ENCODE data around the gene MAU2. TPM values are rescaled to one million over a fixed set of nuclear protein-coding genes. Genes with fewer than 3 reads are reported as not detected.
A peak's percentile ranks its signal among the peaks of the same experiment; 100 is the strongest.
"Not testable (repeated sequence)": the region's sequence is repeated elsewhere in the genome, so short reads cannot be mapped to it uniquely, and the experiment has no call there.

MAU2 gene
- total and polyA plus RNA-seq, 7 experiments from 2014 or later: 16.5 to 170 (median 136) TPM

- peaks cover 11 to 27% (median 20%) of the 10 kb centered on the region in 7 donors for H3K4me1 Mint-ChIP-seq
- H3K9me3 Mint-ChIP-seq: no peaks in the 10 kb centered on the region
- Histone ChIP-seq H3K9me3 (ENCODE audit: control insufficient read depth in 2 of 3, low read length in 3 of 3) (no peaks in the 10 kb centered on the region), H3K36me3 (ENCODE audit: control insufficient read depth in 2 of 3, insufficient read depth in 3 of 3, low read length in 3 of 3) (no peaks in the 10 kb centered on the region), H3K27ac (ENCODE audit: low read depth, low read length) (peak overlapping the region; percentile 22), H3K4me3 (ENCODE audit: low read length) (no peak overlapping the region), H3K4me1 (ENCODE audit: control insufficient read depth in 2 of 2, insufficient read depth in 2 of 2, low read length in 2 of 2) (peaks cover 14 to 15% of the 10 kb centered on the region in 2 donors), H3K27me3 (ENCODE audit: control insufficient read depth in 2 of 2, insufficient read depth in 2 of 2, low read length in 2 of 2) (no peaks in the 10 kb centered on the region)
- ATAC-seq (peak; percentile 83), DNase-seq (peak; percentile 49 to 76 (median 70))
- peak overlapping the region; percentile 21 to 66 (median 54) for H3K4me3 Mint-ChIP-seq
- H3K27me3 Mint-ChIP-seq: no peaks in the 10 kb centered on the region
- CTCF ChIA-PET: interaction anchor here (0.9 to 7.6 kb wide), 5 partner anchors 18 to 123 kb away, joined by 3 to 94 read pairs (median 6); partner anchors contain the start of gene GATAD2A
- peak overlapping the region; percentile 37 to 91 (median 81) for H3K27ac Mint-ChIP-seq
- POLR2A ChIA-PET: interaction anchor here (0.6 to 8.9 kb wide), 4 partner anchors 19 to 206 kb away, joined by 3 to 101 read pairs (median 18); partner anchors contain the start of gene GATAD2A
- intact Hi-C loops (cut with micrococcal nuclease): loop anchor here (1.0 to 2.0 kb wide), 4 partner anchors 41 to 592 kb away; no protein-coding TSS in a partner anchor
- H3K36me3 Mint-ChIP-seq: no peaks in the 10 kb centered on the region
Observed at GRCh38 chr19:19366434-19367396, 46.1 kb downstream of the MAU2 start.

GRCh38 chr19:19368087-19368486, 47.5 kb downstream of the MAU2 start:
- Histone ChIP-seq H3K9me3 (ENCODE audit: control insufficient read depth in 2 of 3, low read length in 3 of 3) (no peaks in the 10 kb centered on the region), H3K4me3 (ENCODE audit: low read length) (no peak overlapping the region), H3K27me3 (ENCODE audit: control insufficient read depth in 2 of 2, insufficient read depth in 2 of 2, low read length in 2 of 2) (no peaks in the 10 kb centered on the region), H3K27ac (ENCODE audit: low read depth, low read length) (no peak overlapping the region), H3K36me3 (ENCODE audit: control insufficient read depth in 2 of 3, insufficient read depth in 3 of 3, low read length in 3 of 3) (no peaks in the 10 kb centered on the region), H3K4me1 (ENCODE audit: control insufficient read depth in 2 of 2, insufficient read depth in 2 of 2, low read length in 2 of 2) (peaks cover 21 to 23% of the 10 kb centered on the region in 2 donors)
- ATAC-seq (no peak), DNase-seq (no peak)
- ChIA-PET CTCF (interaction anchor here (0.7 to 7.6 kb wide), 3 partner anchors 21 to 122 kb away, joined by 3 to 94 read pairs (median 10); partner anchors contain the start of gene GATAD2A), POLR2A (interaction anchor here (0.7 to 8.9 kb wide), 2 partner anchors 40 to 121 kb away, joined by 3 to 101 read pairs; no protein-coding TSS in a partner anchor)
- H3K27ac Mint-ChIP-seq: peak overlapping the region in 1 of 9 donors; percentile 28
- no peaks in the 10 kb centered on the region for H3K27me3 Mint-ChIP-seq
- H3K36me3 Mint-ChIP-seq: peaks cover 0 to 3% (median 0%) of the 10 kb centered on the region in 5 donors
- intact Hi-C loops (cut with micrococcal nuclease): no loop called here
- no peak overlapping the region for H3K4me3 Mint-ChIP-seq
- no peaks in the 10 kb centered on the region for H3K9me3 Mint-ChIP-seq
- H3K4me1 Mint-ChIP-seq: peaks cover 11 to 25% (median 21%) of the 10 kb centered on the region in 7 donors

GRCh38 chr19:19371059-19371458, 50.4 kb downstream of the MAU2 start:
- Mint-ChIP-seq H3K9me3 (no peaks in the 10 kb centered on the region), H3K4me1 (peaks cover 6 to 20% (median 14%) of the 10 kb centered on the region in 7 donors), H3K36me3 (peaks cover 0 to 3% (median 0%) of the 10 kb centered on the region in 5 donors), H3K27me3 (no peaks in the 10 kb centered on the region), H3K4me3 (no peak overlapping the region), H3K27ac (no peak overlapping the region)
- Histone ChIP-seq H3K36me3 (ENCODE audit: control insufficient read depth in 2 of 3, insufficient read depth in 3 of 3, low read length in 3 of 3) (no peaks in the 10 kb centered on the region), H3K4me1 (ENCODE audit: control insufficient read depth in 2 of 2, insufficient read depth in 2 of 2, low read length in 2 of 2) (peaks cover 15 to 20% of the 10 kb centered on the region in 2 donors), H3K4me3 (ENCODE audit: low read length) (no peak overlapping the region), H3K9me3 (ENCODE audit: control insufficient read depth in 2 of 3, low read length in 3 of 3) (no peaks in the 10 kb centered on the region), H3K27ac (ENCODE audit: low read depth, low read length) (no peak overlapping the region), H3K27me3 (ENCODE audit: control insufficient read depth in 2 of 2, insufficient read depth in 2 of 2, low read length in 2 of 2) (no peaks in the 10 kb centered on the region)
- intact Hi-C loops (cut with micrococcal nuclease): no loop called here
- DNase-seq: no peak
- ATAC-seq: no peak
- ChIA-PET CTCF (interaction anchor here (7.6 kb wide), 1 partner anchor 119 kb away, joined by 94 read pairs; no protein-coding TSS in a partner anchor), POLR2A (interaction anchor here (0.9 kb wide), 1 partner anchor 118 kb away, joined by 4 read pairs; no protein-coding TSS in a partner anchor)

- no peaks in the 10 kb centered on the region for H3K9me3 Mint-ChIP-seq
- peak overlapping the region; percentile 4 for H3K4me3 ChIP-seq (ENCODE audit: low read length)
- H3K27ac Mint-ChIP-seq: peak overlapping the region; percentile 68 to 91 (median 84)
- H3K4me1 ChIP-seq (ENCODE audit: control insufficient read depth in 2 of 2, insufficient read depth in 2 of 2, low read length in 2 of 2): peaks cover 5 to 12% of the 10 kb centered on the region in 2 donors
- peak; percentile 97 for ATAC-seq
- peak in 3 of 9 donors; percentile 14 to 27 (median 23) for DNase-seq
- intact Hi-C loops (cut with micrococcal nuclease): loop anchor here in 1 of 2 donors (1.0 kb wide), 1 partner anchor 12 kb away; no protein-coding TSS in a partner anchor
- peak overlapping the region; percentile 41 for H3K27ac ChIP-seq (ENCODE audit: low read depth, low read length)
- H3K27me3 ChIP-seq (ENCODE audit: control insufficient read depth in 2 of 2, insufficient read depth in 2 of 2, low read length in 2 of 2): no peaks in the 10 kb centered on the region
- H3K27me3 Mint-ChIP-seq: no peaks in the 10 kb centered on the region
- no peaks in the 10 kb centered on the region for H3K36me3 ChIP-seq (ENCODE audit: control insufficient read depth in 2 of 3, insufficient read depth in 3 of 3, low read length in 3 of 3)
- peak overlapping the region in 9 of 10 donors; percentile 55 to 72 (median 64) for H3K4me3 Mint-ChIP-seq
- H3K9me3 ChIP-seq (ENCODE audit: control insufficient read depth in 2 of 3, low read length in 3 of 3): no peaks in the 10 kb centered on the region
- ChIA-PET CTCF (interaction anchor here (0.6 to 0.9 kb wide), 2 partner anchors 116 to 118 kb away, joined by 3 to 6 read pairs; no protein-coding TSS in a partner anchor), POLR2A (interaction anchor here (0.6 to 2.1 kb wide), 8 partner anchors 8 to 111 kb away, joined by 3 to 10 read pairs (median 4); partner anchors contain the start of gene GATAD2A)
- peaks cover 6 to 12% (median 8%) of the 10 kb centered on the region in 7 donors for H3K4me1 Mint-ChIP-seq
- peaks cover 0 to 3% (median 0%) of the 10 kb centered on the region in 5 donors for H3K36me3 Mint-ChIP-seq
Observed at GRCh38 chr19:19372656-19373416, 52.2 kb downstream of the MAU2 start.

- ChIA-PET POLR2A (interaction anchor here (0.6 to 0.7 kb wide), 2 partner anchors 486 to 1045 kb away, joined by 4 to 5 read pairs; partner anchors contain the start of gene ZNF253), CTCF (no interaction called here)
- Histone ChIP-seq H3K27me3 (ENCODE audit: control insufficient read depth in 2 of 2, insufficient read depth in 2 of 2, low read length in 2 of 2) (no peaks in the 10 kb centered on the region), H3K36me3 (ENCODE audit: control insufficient read depth in 2 of 3, insufficient read depth in 3 of 3, low read length in 3 of 3) (no peaks in the 10 kb centered on the region), H3K4me1 (ENCODE audit: control insufficient read depth in 2 of 2, insufficient read depth in 2 of 2, low read length in 2 of 2) (peaks cover under 1 to 2% of the 10 kb centered on the region in 2 donors), H3K27ac (ENCODE audit: low read depth, low read length) (no peak overlapping the region), H3K4me3 (ENCODE audit: low read length) (no peak overlapping the region), H3K9me3 (ENCODE audit: control insufficient read depth in 2 of 3, low read length in 3 of 3) (no peaks in the 10 kb centered on the region)
- ATAC-seq: no peak
- H3K36me3 Mint-ChIP-seq: no peaks in the 10 kb centered on the region
- H3K27ac Mint-ChIP-seq: no peak overlapping the region
- no peaks in the 10 kb centered on the region for H3K27me3 Mint-ChIP-seq
- peaks cover 0 to 2% (median 0%) of the 10 kb centered on the region in 11 donors for H3K9me3 Mint-ChIP-seq
- H3K4me1 Mint-ChIP-seq: peaks cover 0 to 10% (median 4%) of the 10 kb centered on the region in 7 donors
- no peak overlapping the region for H3K4me3 Mint-ChIP-seq
- intact Hi-C loops (cut with micrococcal nuclease): no loop called here
- DNase-seq: no peak
Observed at GRCh38 chr19:19379527-19379926, 58.9 kb downstream of the MAU2 start.

- H3K27me3 Mint-ChIP-seq; H3K9me3 Mint-ChIP-seq; intact Hi-C loops (cut with micrococcal nuclease); H3K36me3 ChIP-seq (ENCODE audit: control insufficient read depth in 2 of 3, insufficient read depth in 3 of 3, low read length in 3 of 3); H3K9me3 ChIP-seq (ENCODE audit: control insufficient read depth in 2 of 3, low read length in 3 of 3); H3K27ac ChIP-seq (ENCODE audit: low read depth, low read length); H3K36me3 Mint-ChIP-seq; H3K4me1 Mint-ChIP-seq; ATAC-seq; DNase-seq; H3K4me3 Mint-ChIP-seq; H3K27me3 ChIP-seq (ENCODE audit: control insufficient read depth in 2 of 2, insufficient read depth in 2 of 2, low read length in 2 of 2); H3K4me3 ChIP-seq (ENCODE audit: low read length); H3K4me1 ChIP-seq (ENCODE audit: control insufficient read depth in 2 of 2, insufficient read depth in 2 of 2, low read length in 2 of 2); H3K27ac Mint-ChIP-seq: not testable (repeated sequence)
- ChIA-PET CTCF (interaction anchor here (1.4 kb wide), 1 partner anchor 110 kb away, joined by 4 read pairs; no protein-coding TSS in a partner anchor), POLR2A (interaction anchor here (1.1 kb wide), 1 partner anchor 27 kb away, joined by 3 read pairs; no protein-coding TSS in a partner anchor)
Observed at GRCh38 chr19:19380316-19380715, 59.7 kb downstream of the MAU2 start.

All from naive thymus-derived CD4-positive, alpha-beta T cell (primary cell).